Esophagus mucosa (tissue), 1 donor: ENCODE results near the gene HMGN4. TPM values are rescaled to one million over a fixed set of nuclear protein-coding genes. Genes with fewer than 3 reads are reported as not detected.
A peak's percentile ranks its signal among the peaks of the same experiment; 100 is the strongest.

Source experiments
- ATAC-seq: fragments of 200-7000 bp; cut with Tn5 transposase; one replicate; pipeline ENCODE4 v1.9.1; 2020
- total RNA-seq: library from RNA; stranded (reverse); gene quantifications from one replicate; pipeline ENCODE4 v1.2.4, GENCODE V29; 2023
- donor health status: DM: yes; HTN: yes; CAD: no.

The HMGN4 gene
- total RNA-seq, 1 donor from 2014 or later: 29.9 TPM

DNA sequence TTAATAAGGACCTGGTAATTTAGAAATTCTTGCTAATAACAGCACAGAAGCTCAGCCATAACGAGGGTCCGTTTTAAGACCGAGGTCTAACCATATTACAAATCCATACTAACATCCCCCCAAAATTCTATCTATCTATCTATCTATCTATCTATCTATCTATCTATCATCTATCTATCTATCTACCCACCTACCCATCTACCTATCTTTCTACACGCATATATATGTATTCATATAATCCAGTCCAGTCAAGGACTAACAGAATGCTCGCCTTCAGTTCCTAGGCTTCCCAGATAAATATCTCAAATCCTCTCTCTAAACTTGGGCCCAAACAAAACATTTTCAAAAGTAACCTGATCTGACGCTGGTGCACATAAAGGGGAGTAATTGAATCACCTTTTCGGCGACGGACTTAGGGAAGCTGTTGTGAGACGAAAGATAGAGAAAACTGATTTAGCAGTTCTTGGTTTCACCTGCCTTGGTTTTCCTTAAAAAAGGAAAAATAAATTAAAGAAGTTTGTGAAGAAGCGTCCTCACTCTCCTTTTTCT lies 14.5 kb downstream of the HMGN4 start:
- no peak for ATAC-seq

DNA sequence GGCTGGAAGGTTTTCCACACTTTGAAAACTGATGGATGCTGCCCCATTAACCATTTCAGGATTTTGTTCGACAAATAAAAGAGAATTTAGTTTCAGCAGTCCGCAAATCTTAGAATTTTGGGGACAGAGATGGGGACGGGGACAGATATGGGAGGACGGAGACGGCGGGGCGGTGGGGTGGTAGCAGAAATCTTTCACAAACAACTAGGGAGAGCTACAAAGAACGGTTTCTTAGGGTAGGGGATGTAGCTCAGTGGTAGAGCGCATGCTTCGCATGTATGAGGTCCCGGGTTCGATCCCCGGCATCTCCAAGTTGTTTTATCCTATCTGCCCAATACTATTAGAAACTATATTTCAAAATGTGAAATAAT lies 15.1 kb downstream of the HMGN4 start:
- peak; percentile 70 for ATAC-seq

DNA sequence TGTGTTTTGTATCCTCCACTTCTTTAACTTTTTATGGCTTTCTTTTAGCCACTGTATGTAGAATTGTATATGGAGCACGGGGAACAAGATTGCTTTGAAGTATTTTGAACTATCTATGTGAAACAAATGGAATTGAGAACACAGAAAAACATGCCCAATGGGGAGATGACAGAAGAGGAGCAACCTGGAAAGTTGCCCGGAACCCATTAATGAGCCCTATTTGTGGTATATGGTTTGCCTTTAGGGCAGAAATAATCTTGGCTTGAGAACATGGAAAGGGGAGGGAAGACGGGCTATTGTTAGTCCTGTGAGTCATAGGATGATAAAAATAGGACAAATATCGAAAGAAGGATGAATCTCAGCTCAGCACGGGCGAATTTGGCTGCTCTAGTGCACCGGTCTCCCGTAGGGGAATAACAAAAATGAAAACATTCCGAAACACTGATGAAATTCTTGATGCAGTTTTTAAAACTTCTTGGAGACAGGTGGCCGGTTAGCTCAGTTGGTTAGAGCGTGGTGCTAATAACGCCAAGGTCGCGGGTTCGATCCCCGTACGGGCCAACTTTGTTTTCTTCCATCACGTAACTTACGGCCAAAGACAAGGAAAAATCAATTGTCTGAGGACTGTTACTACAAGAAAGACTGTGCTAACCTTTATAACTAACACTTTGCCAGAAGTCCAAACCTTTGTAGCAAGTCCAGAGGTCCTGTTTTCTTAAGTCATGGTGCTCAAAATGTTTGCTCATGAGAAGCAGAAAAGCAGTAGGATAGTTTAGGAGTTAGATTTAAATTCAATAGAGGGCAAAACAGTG lies 15.7 kb downstream of the HMGN4 start:
- ATAC-seq: peak; percentile 90

DNA sequence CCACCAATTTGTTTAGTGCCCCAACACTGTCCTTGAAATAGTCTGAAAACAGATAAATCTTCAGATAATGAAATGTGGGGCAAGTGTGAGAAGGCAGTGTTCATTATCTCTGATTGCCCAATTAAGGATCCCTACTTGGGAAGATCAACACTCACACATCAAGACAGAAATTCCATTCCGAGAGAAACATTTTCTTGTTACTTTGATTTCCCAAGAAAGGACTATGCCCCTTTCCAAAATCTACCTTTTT lies 16.2 kb downstream of the HMGN4 start:
- ATAC-seq: no peak

DNA sequence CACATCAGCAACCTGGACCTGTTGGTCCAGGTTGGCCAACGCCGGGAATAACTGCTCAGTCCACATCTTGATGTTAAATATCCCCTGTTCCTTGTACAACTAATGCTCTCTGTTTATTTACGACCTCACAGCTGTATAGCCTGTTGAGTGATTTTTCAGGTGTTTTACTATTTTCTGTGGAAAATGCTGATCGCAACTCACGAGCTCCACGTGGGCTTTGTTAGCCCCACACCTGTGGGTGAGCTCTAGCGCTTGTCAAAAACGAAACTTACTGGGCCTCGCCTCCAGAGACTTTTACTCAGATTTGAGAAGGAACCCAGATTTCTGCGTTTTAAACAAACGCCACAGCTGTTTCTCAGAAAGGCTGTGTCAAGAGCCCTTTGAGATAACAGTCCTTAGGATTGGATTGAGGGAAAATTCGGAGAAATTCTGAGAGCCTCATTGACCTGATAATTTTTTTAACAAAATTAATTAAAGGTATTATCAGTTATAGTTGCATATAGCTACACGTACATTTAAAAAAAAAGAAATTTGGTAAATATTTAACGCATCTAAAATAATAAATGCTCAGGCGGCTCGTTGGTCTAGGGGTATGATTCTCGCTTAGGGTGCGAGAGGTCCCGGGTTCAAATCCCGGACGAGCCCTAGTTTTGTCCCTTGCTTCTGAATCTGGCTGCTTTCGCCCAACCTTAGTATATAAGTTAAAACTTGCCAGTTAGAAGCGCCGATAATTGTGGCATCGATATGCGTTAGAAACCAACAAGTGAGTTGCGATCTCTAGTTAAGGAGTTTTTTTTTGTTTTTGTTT lies 16.7 kb downstream of the HMGN4 start:
- no peak for ATAC-seq

DNA sequence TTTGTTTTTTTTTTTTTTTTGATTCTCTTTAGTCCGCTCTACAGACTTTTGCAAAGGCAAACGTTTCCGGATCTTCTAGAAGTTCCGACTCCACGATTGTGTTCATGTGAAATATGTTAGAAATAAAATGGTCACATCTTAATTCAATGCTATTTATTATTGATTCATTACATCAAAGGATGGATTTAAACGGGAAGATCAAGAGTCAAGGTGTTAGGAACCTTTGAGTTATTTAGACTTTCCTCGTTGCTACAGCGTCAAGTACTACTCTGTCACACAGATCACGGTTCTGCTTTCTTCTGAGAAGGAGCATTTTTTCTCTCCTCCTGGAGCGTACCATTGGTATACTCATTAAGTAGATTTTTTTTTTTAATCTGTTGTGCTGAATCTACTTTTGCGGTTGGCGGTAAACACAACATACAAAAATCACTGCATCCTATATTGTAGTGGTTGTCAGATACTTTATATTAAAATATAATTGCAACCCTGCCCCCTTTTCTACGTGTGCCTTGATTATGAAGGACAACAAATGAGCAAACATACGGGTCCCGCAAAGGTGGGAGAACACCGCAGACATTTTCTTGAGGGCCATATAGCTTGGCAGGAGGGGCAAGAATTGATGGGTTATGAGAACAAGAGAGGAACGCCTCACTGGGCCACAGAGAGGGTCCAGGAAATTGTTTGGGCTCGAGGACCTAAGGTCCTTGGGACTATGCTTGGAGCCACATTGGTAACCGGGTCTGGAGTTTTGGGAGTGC lies 17.5 kb downstream of the HMGN4 start:
- no peak for ATAC-seq

DNA sequence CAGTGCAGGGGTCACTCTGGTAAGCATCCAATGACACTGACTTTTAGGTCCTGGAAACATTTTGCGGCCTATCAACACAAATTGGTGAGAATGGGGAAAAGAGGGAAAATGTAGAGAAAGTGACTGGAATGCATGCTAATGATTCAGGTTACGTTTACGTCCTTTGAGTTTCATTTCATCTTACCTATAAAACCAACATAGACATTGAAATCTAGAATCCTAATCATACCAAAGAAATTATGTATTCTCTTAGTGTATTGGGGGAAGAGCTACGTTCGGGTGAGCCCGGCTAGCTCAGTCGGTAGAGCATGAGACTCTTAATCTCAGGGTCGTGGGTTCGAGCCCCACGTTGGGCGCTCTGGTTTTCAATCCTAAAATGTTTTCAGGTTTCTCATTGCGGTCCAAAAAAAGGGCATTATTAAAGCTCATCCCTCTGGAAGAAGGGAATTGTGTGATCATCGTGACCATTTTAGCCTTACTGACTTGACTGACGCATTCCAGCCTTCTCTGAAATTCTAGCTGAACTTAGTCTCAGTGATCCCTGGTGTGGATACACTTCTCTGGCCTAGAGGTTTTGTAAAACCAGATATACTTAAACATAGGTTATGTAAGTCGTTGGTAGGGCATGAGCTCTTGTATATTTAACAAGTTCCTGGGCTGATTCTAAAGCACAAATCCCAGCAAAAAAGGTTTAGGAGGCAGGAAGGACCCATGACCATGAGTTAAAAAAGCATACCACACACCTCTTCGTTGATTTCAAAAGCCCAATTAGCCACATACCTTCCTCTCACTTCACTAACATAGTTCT lies 18.3 kb downstream of the HMGN4 start:
- ATAC-seq: peak; percentile 31

DNA sequence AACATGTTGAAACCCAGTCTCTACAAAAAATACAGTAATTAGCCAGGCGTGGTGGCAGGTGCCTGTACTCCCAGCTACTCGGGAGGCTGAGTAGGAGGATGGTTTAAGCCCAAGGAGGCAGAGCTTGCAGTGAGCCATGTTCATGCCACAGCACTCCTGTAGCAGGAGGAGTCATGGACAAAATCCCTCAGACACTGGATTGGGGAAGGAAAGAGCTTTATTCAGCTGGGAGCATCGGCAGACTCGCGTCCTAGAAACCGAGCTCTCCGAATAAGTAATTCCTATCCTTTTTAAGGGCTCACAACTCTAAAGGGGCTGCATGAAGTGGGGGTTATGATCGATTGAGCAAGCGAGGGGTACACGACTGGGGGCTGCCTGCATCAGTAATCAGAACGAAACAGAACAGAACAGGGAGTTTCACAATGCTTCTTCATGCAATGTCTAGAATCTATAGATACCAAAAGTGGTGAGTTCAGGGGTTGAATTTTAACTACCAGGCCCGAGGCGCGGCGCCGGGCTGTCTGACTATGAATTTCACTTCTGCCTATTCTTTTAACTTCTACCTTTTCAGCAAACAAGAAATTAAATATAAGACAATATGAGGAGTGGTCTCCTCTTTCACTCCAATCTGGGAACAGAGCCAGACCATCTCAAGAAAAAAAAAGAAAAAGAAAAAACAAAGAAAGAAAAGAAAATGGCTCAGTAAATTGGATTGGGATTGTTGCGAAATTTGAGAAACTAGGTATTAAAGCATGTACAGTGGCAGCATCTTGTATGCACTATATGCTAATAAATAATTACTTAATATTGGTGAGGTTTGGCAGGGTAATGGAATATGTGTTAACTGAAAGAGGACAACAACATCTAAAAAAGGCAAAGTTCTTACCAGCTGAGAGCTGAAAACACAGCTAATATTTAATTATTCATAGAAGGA lies 23.6 kb downstream of the HMGN4 start:
- ATAC-seq: no peak

DNA sequence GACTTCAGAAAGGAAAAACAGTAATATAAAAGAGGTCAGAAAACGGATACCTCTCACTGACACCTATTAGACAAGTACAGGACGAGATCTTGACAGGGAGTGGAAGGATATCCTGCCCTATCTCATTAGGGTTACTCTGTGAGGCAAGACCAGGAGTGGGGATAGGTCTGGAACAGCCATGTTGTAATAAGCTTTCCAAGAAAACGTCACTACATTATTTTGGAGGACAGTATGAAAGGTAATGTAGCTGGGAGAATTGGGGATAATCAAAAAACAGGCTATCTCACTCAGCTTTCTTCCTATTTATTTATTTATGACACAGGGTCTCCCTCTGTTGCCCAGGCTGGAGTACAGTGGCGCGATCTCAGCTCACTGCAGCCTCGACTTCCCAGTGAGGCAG lies 25.3 kb downstream of the HMGN4 start:
- no peak for ATAC-seq

DNA sequence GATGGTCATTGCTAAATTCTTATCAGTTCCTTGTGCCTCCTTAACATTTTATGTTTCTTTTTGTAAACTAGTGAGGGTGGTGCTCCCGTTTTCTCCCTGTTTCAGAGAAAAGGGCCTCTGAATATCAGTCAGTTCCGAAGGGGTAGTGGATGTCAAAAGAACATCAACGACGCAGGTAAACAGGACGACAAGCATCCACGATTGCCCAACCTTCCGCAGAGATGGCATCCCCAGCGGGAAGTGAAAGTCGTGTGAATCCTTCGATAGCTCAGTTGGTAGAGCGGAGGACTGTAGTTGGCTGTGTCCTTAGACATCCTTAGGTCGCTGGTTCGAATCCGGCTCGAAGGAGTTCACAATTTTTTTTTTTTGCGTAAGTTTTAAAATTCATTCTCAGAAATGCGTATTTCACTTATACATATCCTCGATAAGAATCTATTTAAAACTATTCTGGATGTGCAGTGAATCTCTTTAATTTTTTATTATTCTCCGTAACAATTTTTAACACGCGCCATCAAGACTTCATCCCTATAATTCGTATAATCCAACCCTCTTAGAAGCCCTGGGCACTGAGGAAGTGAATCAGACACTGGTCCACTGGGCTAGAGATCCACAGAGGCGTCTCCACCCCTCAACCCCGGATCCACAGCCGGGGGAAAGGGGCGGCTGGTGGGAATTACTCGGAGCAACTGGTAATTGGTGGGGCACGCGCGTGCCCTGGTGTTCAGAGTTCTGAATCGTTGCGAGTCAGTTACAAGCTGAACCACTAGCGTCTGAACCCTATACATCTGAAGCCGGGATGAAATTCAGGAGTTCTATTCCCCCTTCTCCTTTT lies 30.7 kb downstream of the HMGN4 start:
- peak; percentile 74 for ATAC-seq

DNA sequence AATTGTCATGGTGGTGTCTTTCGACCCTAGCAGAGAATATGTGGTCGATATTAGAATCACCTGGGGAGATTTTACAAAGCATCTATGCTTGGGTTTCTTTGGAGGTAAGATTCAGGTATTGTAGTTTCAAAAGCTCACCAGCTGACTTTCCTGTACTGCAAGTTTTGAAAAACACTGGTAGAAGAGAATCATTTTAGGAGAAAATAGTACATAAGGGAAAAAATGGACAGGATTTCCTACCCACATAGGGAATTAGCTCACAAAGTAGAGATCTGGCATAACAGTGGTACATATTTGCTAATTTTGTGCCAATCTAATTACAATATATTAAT lies 31.2 kb downstream of the HMGN4 start:
- ATAC-seq: no peak

DNA sequence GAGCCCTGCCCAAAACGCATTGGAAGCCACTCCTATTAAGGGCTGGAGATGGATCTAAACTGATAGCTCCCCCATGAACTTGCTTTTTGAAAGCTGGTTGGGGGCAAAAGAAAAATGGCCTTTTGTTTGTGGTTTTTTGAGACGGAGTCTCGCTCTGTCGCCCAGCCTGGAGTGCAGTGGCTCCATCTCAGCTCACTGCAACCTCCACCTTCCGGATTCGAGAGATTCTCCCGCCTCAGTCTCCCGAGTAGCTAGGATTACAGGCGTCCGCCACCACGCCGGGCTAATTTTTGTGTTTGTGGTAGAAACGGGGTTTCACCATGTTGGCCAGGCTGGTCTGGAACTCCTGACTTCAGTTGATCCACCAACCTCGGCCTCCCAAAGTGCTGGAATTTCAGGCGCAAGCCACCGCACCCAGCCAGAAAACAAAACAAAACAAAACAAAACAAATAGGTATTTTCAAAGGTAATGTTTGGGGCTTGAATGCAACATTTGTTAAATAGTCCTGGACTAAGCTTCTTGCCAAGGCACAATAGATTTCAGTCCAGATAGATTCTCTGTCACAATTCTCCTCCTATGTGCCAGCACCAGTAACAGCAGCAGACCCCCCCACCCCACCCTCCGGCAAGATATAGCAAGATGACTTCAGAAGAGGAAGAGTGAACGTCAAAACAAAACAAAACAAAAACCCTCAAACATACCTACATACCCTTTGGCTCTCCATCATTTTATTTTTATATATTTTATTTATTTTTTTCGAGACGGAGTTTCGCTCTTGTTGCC lies 32.1 kb downstream of the HMGN4 start:
- ATAC-seq: no peak

DNA sequence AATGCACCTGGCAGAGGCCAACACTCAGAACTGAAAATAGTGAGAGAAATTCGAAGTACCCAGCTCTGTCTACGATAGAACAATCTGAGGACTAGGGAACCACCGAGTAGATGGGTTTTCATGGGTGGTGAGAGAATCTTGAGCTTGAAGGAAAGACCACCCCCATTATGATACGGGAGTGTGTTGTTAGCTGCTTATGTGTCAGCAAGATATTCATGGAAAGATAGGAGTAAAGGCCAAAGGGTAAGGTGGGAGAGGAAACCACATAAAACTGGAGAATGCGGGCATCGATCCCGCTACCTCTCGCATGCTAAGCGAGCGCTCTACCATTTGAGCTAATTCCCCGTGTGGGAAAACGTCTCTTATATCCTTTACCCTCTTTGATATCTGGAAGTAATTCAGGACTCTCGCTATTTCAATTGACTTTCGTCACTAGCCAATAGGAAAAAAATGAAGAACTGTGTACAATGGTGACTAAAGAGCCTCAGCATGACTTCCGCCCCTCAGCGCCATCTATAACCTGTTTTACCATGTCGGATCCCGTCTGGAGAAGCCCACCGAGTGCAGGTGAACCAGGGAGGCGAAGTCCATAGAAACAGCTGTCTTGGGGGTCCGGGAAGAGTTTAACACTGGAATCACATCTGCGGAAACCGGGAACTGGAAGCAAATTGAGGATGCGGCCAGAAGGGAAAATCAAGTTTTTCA lies 33.6 kb downstream of the HMGN4 start:
- peak; percentile 82 for ATAC-seq

DNA sequence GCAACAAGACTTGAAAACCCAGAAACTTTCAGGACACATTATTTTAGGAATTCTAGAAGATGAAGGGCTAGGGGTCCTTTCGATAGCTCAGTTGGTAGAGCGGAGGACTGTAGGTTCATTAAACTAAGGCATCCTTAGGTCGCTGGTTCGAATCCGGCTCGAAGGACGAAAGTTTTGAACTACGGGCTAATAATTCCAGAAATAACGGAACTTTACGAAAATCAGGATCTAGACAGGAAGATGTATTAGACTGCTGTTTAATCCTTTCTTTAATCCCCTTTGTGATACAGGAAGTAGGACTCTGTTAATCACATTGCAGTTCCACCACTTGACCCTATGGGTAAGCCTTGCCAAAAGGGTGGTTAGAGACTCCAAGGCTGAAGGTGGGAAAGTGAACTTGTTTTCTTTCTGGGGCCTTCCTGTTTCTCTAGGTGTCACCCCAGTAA lies 37.4 kb downstream of the HMGN4 start:
- ATAC-seq: no peak

DNA sequence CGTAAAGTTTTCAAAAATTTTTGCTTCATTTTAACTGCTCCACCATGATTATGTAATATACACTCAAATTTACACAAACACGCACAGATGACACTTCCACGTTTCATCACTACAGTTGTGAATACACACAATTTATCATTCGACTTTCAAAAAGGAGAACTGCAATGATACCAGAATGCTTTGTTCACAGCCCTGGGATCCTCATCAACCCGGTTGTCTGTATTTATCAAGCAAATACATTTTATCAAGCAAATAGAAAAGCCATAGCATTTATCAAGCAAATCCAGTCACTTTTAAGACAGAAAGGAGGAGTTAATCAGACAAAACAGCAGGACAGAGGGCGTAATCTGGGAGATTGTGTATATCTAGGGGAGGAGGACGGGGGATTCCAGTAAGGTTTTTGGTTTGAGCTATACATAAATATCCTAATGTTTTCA lies 38.3 kb downstream of the HMGN4 start:
- no peak for ATAC-seq

DNA sequence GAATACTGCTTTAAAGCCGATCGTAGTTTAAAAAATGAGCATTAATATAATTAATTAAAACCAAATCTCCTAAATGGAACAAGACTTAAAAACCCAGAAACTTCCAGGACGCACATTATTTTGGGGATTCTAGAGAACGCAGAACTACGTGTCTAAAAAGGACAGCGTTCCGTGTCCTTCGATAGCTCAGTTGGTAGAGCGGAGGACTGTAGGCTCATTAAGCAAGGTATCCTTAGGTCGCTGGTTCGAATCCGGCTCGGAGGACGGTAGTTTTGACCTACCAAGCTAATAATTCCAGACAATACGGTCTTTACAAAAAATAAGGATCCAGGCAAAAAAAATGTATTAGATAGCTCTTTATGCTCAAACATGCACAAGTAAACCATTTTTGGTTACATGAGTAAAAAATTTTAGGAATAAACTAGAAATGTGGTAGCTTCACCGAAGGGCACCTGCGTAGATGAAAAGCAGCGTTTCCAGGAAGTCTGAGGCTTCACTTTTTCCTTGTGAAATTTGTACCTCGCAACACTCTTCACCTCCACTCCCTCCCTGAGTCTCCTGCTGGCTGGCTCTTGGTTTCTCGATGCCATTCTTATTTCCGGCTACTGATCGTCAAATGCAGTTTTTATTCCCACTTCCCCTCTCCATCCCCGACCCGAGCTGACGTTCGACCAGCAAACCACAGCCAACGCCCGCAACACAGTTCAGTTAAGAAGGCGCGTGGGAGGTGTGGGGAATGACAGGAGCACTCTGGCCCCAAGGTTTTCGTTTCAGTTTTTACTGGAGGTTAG lies 39.0 kb downstream of the HMGN4 start:
- peak; percentile 57 for ATAC-seq

DNA sequence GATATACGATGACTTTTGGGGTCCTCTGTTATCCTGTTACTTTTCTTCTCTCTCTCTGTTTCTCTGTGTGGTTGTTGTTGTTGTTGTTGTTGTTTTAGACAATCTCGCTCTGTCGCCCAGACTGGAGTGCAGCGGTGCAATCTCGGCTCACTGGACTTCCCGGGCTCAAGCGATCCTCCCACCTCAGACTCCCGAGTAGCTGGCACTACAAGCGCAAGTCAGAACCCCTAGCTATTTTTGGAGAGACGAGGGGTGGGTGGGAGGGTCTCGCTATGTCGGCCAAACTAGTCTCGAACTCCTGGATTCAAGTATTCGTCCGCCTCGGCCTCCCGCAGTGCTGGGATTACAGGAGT lies 39.5 kb downstream of the HMGN4 start:
- ATAC-seq: no peak

DNA sequence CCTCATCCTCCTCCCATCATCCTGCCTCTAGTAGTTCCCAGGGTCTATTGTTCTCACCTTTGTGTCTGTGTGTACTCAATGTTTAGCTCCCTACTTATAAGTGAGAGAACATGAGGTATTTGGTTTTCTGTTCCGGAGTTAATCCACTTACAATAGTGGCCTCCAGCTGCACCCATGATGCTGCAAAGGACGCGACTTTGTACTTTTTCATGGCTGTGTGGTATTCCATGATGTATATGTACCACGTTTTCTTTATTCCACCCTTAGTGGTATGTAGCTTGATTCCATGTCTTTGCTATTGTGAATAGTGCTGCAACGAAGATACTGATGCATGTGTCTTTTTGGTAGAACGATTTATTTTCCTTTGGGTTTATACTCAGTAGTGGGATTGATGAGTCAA lies 40.1 kb downstream of the HMGN4 start:
- no peak for ATAC-seq
